Activated CD8-positive, alpha-beta memory T cell treated with anti-CD3 and anti-CD28 coated beads, Interleukin-2, amount 50 U/mL, for 24 hours (primary cell): Measurements from ENCODE around the gene PTGES.

ENCODE experiments used
- DNase-seq: peaks from one replicate; pipeline ENCODE4 v3.0.0-alpha.2; 2020; ENCODE audit errors: extremely low read depth

The PTGES gene

DNA sequence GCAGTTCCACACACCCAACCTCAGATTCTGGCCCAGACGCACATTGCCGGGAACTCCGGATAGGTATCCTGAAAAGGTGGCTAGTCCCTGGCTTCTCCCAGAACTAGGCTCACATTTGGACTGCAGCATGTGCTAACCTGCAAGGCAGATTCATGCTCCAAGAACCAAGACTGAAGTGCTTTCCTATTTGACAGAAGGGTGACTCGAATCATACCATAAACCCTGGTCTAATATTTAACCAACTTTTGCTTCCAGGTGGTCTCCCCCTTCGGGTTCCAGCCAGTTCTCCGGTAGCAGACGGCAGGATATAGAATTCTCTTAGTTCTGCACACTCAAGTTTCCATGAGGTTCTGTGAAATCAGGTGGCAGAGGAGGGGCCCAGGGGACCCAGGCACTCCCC, 7.6 kb downstream of the PTGES start:
- DNase-seq, result no peak

- DNase-seq, result no peak
These were observed 12.0 kb downstream of the PTGES start for GRCh38 chr9:129740666-129741464.

GRCh38 chr9:129740174-129740573, 12.7 kb downstream of the PTGES start:
- no peak for DNase-seq

GRCh38 chr9:129739432-129739831, 13.4 kb downstream of the PTGES start:
- no peak for DNase-seq

DNA sequence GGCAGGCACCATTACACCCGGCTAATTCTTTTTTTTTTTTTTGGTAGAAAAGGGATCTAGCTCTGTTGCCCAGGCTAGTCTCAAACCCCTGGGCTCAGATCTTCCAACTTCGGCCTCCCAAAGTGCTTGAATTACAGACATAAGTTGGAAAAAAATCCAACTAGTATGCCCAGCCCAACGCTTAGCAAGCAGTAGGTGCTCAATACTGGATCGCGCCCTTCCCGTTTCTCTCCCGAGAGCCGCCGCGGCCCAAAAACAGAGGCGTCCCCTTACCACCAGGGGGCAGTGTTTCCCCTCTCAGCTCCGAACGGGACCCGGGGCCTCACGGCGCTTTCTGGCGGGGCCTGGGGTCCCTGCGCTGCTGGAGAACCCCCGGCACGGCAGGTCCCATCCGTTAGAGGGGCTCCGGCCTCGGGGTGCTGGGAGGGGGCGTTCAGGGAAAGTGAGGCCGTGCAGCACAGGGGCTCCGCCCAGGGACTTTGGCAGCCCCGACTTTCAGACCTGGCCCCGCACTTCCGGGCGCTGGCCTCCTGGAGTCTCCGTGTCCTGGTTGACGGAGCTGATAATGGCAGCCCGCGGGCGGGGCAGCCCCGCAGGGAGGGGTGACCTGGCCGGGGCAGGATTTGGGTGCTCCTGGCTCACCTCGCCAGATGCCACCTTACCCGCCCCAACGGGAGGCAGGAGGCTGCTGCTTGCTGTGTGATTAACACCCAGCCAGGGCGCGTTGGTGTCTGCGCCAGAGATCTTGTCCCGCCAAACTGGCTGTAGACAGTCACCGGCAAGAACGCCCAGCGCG, 15.2 kb downstream of the PTGES start:
- peak; percentile 74 for DNase-seq

DNA sequence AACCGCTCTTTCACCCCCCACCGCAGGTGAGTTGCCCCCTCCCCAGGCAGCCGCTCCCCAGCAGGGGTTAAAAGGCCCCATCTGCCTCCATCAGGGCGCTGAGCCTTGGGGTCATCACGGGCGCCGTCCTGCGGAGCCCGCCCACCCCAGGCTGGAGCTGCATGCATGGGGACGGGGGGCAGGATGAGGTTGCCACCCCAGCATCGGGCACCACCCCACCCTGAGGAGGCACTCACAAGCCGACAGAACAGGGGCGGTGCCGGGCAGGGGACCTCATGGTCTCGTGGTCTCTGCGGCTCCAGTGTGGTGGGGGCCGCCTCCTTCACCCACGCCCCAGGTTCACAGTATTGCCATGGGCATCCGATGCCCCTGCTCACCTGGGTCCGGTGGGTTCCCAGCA, 16.5 kb downstream of the PTGES start:
- DNase-seq, result no peak

- no peak for DNase-seq
These were observed 17.3 kb downstream of the PTGES start for GRCh38 chr9:129735546-129735945.

DNA sequence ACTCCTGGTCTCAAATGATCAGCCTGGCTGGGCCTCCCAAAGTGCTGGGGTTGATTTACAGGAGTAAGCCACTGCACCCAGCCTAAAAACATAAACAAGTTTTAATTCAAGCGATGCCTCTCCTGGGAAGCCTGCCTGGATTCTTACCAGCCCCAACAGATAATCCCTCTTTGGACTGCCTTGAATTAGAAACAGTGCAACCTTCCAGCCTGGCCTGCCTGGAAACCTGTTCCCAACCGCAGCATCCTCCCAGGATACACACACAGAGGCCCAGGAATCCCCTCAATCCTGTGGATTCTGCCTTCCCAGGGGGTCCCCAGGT, 19.2 kb downstream of the PTGES start:
- DNase-seq, result no peak

DNA sequence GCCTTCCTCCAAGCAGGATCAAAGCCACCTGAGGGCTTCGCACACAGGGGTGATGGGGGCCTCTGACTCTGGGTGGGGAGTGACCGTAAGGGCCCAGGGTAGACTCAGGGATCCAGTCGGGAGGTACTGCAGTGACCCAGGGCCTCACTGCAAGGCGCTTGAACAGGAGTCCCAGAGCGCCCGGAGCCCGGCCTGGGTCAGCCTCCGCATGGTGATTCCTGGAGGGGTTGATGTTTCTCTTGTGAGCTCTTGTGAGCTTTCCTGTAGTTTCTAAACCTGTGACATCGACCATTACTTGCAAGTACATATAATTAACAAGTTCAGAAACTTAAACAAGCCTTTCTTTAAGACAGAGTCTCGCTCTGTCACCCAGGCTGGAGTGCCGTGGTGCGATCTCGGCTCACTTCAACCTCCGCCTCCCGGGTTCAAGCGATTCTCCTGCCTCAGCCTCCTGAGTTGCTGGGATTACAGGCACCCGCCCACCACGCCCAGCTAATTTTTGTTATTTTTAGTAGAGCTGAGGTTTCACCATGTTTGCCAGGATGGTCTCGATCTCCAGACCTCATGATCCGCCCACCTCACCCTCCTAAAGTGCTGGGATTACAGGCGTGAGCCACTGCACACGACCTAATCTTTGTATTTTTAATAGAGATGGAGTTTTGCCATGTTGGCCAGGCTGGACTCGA, 19.8 kb downstream of the PTGES start:
- no peak for DNase-seq

DNA sequence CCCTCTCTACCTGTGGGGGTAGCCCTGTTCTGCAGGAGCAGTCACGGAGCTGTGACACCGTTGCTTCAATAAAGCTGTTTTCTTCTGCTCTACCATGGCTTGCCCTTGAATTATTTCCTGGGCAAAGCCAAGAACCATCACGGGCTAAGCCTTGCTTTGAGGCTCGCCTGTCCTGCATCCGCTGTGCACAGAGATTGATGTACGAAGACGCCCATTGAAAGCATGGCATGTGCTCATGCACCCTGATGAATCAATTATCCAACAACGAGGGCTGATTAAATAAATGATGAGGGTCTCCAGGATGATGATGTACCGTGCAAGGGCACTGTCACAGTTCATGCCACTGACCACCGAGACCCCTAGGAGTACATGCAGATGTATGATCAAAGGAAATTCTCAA, 20.7 kb downstream of the PTGES start:
- no peak for DNase-seq

- no peak for DNase-seq
These were observed 21.3 kb downstream of the PTGES start for GRCh38 chr9:129731477-129732085.

DNA sequence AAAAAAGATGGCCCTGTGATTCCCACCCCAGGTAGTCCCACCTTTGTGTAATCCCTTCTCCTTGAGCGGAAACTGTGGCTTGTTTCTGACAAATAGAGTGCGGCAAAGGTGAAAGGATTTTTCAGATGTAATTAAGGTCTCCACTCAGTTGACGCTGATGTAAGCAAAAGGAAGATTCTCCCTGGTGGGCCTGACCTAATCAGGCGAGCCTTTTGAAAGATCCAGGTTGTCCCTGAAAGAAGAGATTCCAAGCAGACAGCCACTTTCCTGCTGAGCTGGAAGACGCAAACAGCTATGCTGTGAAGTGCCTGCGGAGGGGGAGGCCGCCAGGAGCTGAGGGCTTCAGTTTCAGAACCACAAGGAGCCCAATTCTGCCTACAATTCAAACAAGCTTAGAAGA, 24.1 kb downstream of the PTGES start:
- DNase-seq, result no peak

- peak; percentile 28 for DNase-seq
These were observed 26.3 kb downstream of the PTGES start for GRCh38 chr9:129726322-129727160.

- DNase-seq, result no peak
These were observed 27.0 kb downstream of the PTGES start for GRCh38 chr9:129725795-129726251.

GRCh38 chr9:129724456-129725190, 28.2 kb downstream of the PTGES start:
- no peak for DNase-seq

DNA sequence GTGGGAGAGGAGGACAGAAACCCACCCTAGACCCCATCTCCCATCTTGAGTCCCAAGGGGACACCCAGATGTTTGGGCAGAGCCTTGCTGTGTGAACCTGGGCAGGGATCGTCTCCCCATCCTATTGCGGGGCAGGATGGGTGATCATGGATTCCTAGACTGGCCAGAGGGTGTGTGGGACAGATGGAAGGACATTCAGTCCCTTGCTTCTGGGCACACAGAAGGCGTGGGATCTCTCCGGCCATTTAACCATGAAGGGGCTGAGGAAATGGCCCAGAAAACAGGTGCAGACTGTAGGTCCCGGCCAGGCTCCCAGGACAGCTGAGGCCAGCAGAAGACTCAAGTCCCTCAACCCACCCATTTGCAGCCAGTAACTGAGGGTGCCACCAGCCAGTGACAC, 29.9 kb downstream of the PTGES start:
- no peak for DNase-seq

- DNase-seq, result no peak
These were observed 31.8 kb downstream of the PTGES start for GRCh38 chr9:129720865-129721545.

- no peak for DNase-seq
These were observed 32.5 kb downstream of the PTGES start for GRCh38 chr9:129720181-129720864.

- DNase-seq, result no peak
These were observed 33.7 kb downstream of the PTGES start for GRCh38 chr9:129719135-129719534.
